PC-3 (cell line): ENCODE measurements around the gene CCDC158. TPM values are rescaled to one million over a fixed set of nuclear protein-coding genes. Genes with fewer than 3 reads are reported as not detected.
"Not testable (repeated sequence)": the region's sequence is repeated elsewhere in the genome, so short reads cannot be mapped to it uniquely, and the experiment has no call there.

ENCODE experiments used
- ATAC-seq: fragments of 200-7000 bp; cut with Tn5 transposase; 2 replicates; pipeline ENCODE4 v1.9.1; 2020; ENCODE audit warnings: mild to moderate bottlenecking, moderate library complexity
- BruUV-seq: library from RNA; stranded (reverse); fragments of 400-500 nt; replicated peaks from 2 replicates; lab custom pipeline; 2021; lab: Mats Ljungman, UMichigan
- CTCF ChIA-PET: fragments of 300-600 bp; sonication (Branson Sonifier 250); formaldehyde crosslinking; loops from one replicate; lab custom pipeline; 2022; ENCODE audit warnings: antibody characterized with exemption; lab: Charles Lee
- POLR2A ChIA-PET: fragments of 300-600 bp; sonication (Branson Sonifier 250); formaldehyde crosslinking; loops from one replicate; lab custom pipeline; 2022; ENCODE audit warnings: antibody characterized with exemption; ENCODE audit not compliant: unreplicated experiment; lab: Charles Lee
- DNase-seq: peaks from one replicate; pipeline ENCODE4 v3.0.0-alpha.2; 2015
- H2AFZ ChIP-seq: fragments of 300-600 bp; sonication (generic); 2 replicates; pipeline ENCODE4 v1.6.0; 2016; ENCODE audit warnings: antibody characterized with exemption, low read length
- H3F3A ChIP-seq: fragments of 300-600 bp; sonication (generic); one replicate; pipeline ENCODE4 v1.6.0; 2017; ENCODE audit warnings: antibody characterized with exemption, low read length, control low read depth, mild to moderate bottlenecking; ENCODE audit not compliant: unreplicated experiment
- H3K27ac ChIP-seq: fragments of 300-600 bp; sonication (generic); 2 replicates; pipeline ENCODE4 v1.5.1; 2016; ENCODE audit warnings: mild to moderate bottlenecking, low read length
- H3K27me3 ChIP-seq: fragments of 300-600 bp; sonication (generic); 2 replicates; pipeline ENCODE4 v1.6.1; 2016; ENCODE audit warnings: low read length, mixed read lengths
- H3K36me3 ChIP-seq: fragments of 300-600 bp; sonication (generic); 2 replicates; pipeline ENCODE4 v1.6.1; 2016; ENCODE audit warnings: low read depth, mixed run types, low read length, mixed read lengths
- H3K4me1 ChIP-seq: fragments of 300-600 bp; sonication (generic); 2 replicates; pipeline ENCODE4 v1.5.1; 2016; ENCODE audit warnings: low read length; ENCODE audit not compliant: insufficient read depth
- H3K4me2 ChIP-seq: fragments of 300-600 bp; sonication (generic); 2 replicates; pipeline ENCODE4 v1.6.0; 2016; ENCODE audit warnings: low read length
- H3K4me3 ChIP-seq: fragments of 300-600 bp; sonication (generic); 2 replicates; pipeline ENCODE4 v1.5.1; 2016; ENCODE audit warnings: mild to moderate bottlenecking, low read length, mixed read lengths
- H3K79me2 ChIP-seq: fragments of 300-600 bp; sonication (generic); 2 replicates; pipeline ENCODE4 v1.6.1; 2017; ENCODE audit warnings: low read length, mixed read lengths
- H3K9ac ChIP-seq: fragments of 300-600 bp; sonication (generic); 2 replicates; pipeline ENCODE4 v1.6.0; 2016; ENCODE audit warnings: mild to moderate bottlenecking, low read length
- H3K9me2 ChIP-seq: fragments of 300-600 bp; sonication (generic); replicated peaks from 2 replicates; pipeline ENCODE4 v1.6.1; 2016; ENCODE audit warnings: mixed run types, low read length, mixed read lengths
- H3K9me3 ChIP-seq: fragments of 300-600 bp; sonication (generic); 2 replicates; pipeline ENCODE4 v1.6.1; 2016; ENCODE audit warnings: low read length, mixed read lengths
- H4K20me1 ChIP-seq: fragments of 300-600 bp; sonication (generic); 2 replicates; pipeline ENCODE4 v1.6.1; 2016; ENCODE audit warnings: low read length, mixed read lengths
- EZH2 ChIP-seq: fragments of 300-600 bp; sonication (generic); IDR thresholded peaks from one replicate; pipeline ENCODE4 v1.6.1; 2017; ENCODE audit warnings: antibody characterized with exemption, mild to moderate bottlenecking, low read length; ENCODE audit not compliant: unreplicated experiment
- EZH2phosphoT487 ChIP-seq: fragments of 300-600 bp; sonication (generic); IDR thresholded peaks from 2 replicates; pipeline ENCODE4 v1.6.1; 2018; ENCODE audit warnings: mild to moderate bottlenecking, antibody characterized with exemption, low read length, borderline replicate concordance
- intact Hi-C: fragments of 100-400 bp; cut with micrococcal nuclease; formaldehyde crosslinking; loops from 2 replicates; pipeline ENCODE4 v1.9.0; 2023
- total RNA-seq: library from RNA; depleted of rRNA; stranded (reverse); fragments of >200 nt; gene quantifications from 2 replicates; pipeline ENCODE4 v1.2.3, GENCODE V29; 2014
- TF ChIP-seq, protein P1 (sequence below): fragments of 300-600 bp; sonication (generic); conservative IDR thresholded peaks from 2 replicates; pipeline ENCODE4 v1.5.1; 2017; ENCODE audit warnings: antibody characterized with exemption, low read depth, mild to moderate bottlenecking, low read length

CCDC158 gene
- total RNA-seq, 1 experiment from 2014 or later = not detected

DNA sequence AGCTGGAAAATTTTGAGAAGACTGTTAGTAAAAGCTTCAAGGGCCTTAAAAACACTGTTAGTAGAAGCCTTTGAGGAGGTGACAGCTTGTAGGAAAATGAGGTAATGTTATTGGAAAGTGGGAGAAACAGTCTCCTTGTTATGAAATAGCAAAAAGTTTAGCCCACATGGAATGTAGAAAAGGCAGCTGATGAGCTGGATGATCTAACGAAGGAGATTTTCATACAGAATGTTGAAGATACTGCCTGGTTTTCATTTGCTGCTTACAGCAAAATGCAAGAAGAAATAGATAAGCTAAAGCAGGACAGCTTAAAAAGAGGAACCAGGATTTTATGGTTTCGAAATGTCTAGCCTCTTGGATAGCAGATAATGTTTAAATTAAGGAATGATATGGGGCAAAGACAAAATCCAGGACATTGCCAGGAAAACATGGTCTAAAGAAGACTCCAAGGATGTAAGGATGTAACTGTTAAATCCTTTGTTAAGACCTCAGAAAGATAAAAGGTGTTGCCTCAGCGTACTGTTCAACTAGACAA lies 124.6 kb downstream of the CCDC158 start:
- DNase-seq = no peak
- no peaks in the 10 kb centered on the region for H3K9me2 ChIP-seq
- no peaks in the 10 kb centered on the region for H3K9me3 ChIP-seq
- H3K27me3 ChIP-seq = no peaks in the 10 kb centered on the region
- peaks cover 14% of the 10 kb centered on the region for H3K4me1 ChIP-seq
- H3K27ac ChIP-seq = no peak overlapping the region
- no peaks in the 10 kb centered on the region for H3F3A ChIP-seq
- no peaks in the 10 kb centered on the region for H4K20me1 ChIP-seq
- no TSS peak for BruUV-seq
- CTCF ChIA-PET = no interaction called here
- peaks cover 5% of the 10 kb centered on the region; the same call in 1 of the 2 replicates for H3K36me3 ChIP-seq
- no peak for ATAC-seq
- H3K4me2 ChIP-seq = no peak overlapping the region
- no peak overlapping the region for H3K9ac ChIP-seq
- TF ChIP-seq, protein P1, sequence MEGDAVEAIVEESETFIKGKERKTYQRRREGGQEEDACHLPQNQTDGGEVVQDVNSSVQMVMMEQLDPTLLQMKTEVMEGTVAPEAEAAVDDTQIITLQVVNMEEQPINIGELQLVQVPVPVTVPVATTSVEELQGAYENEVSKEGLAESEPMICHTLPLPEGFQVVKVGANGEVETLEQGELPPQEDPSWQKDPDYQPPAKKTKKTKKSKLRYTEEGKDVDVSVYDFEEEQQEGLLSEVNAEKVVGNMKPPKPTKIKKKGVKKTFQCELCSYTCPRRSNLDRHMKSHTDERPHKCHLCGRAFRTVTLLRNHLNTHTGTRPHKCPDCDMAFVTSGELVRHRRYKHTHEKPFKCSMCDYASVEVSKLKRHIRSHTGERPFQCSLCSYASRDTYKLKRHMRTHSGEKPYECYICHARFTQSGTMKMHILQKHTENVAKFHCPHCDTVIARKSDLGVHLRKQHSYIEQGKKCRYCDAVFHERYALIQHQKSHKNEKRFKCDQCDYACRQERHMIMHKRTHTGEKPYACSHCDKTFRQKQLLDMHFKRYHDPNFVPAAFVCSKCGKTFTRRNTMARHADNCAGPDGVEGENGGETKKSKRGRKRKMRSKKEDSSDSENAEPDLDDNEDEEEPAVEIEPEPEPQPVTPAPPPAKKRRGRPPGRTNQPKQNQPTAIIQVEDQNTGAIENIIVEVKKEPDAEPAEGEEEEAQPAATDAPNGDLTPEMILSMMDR = no peak
- TF ChIP-seq EZH2 = no peak
- no peak for TF ChIP-seq EZH2phosphoT487
- no peak overlapping the region for H2AFZ ChIP-seq
- no peak overlapping the region for H3K4me3 ChIP-seq
- no peaks in the 10 kb centered on the region for H3K79me2 ChIP-seq
- POLR2A ChIA-PET = no interaction called here
- intact Hi-C loops = no loop called here

DNA sequence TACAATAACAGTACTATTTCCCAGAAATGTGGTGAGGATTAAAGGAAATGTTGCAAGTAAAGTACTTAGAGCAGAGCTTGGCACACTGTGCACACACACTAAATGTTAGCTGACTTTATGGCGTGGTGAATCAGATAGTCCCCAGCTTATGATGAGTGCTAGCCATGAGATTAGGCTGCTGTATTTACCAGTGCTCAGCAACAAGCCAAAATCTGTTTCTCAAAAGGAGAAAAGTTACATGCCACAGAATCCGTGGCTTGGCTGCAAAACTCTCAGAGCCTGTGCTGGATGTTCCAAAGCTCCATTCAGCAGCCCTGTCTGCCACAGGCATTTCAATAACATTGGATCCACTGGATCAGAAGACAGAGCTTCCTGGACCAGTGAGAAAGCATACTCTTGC lies 127.2 kb downstream of the CCDC158 start:
- Histone ChIP-seq H3K9me2 (no peaks in the 10 kb centered on the region), H3K79me2 (no peaks in the 10 kb centered on the region), H3K4me1 (no peaks in the 10 kb centered on the region), H3F3A (no peaks in the 10 kb centered on the region), H3K9me3 (no peaks in the 10 kb centered on the region), H4K20me1 (no peaks in the 10 kb centered on the region), H3K36me3 (peaks cover 5% of the 10 kb centered on the region; the same call in 1 of the 2 replicates), H3K9ac (no peak overlapping the region), H2AFZ (no peak overlapping the region), H3K4me3 (no peak overlapping the region), H3K27ac (no peak overlapping the region), H3K27me3 (no peaks in the 10 kb centered on the region), H3K4me2 (no peak overlapping the region)
- POLR2A ChIA-PET = no interaction called here
- CTCF ChIA-PET = no interaction called here
- DNase-seq (no peak), ATAC-seq (no peak)
- no TSS peak for BruUV-seq
- TF ChIP-seq, protein P1 = no peak
- no peak for TF ChIP-seq EZH2phosphoT487
- no peak for TF ChIP-seq EZH2
- intact Hi-C loops = no loop called here

DNA sequence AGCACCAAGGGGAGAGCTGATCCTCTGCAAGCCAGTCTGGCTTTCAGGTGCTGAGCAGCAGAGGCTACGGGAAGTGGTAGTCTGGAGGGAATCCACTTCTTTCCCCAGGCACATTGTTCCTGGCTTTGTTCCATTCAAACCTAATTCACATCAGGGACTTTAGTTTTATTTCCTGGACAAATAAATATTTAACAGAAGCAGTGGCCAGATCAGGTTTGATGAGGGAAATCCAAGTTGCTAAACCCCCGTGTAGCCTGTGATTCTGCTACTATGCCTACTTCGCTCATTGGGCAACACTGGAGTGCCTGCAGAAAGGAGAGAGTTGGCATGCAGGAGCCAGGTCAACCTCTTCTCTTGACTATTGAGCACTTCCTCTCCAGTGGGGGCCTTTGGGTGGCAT lies 128.2 kb downstream of the CCDC158 start:
- POLR2A ChIA-PET = no interaction called here
- no peaks in the 10 kb centered on the region for H3F3A ChIP-seq
- ATAC-seq (no peak), DNase-seq (no peak)
- no peaks in the 10 kb centered on the region for H3K4me1 ChIP-seq
- CTCF ChIA-PET = no interaction called here
- TF ChIP-seq EZH2phosphoT487 (no peak), EZH2 (no peak)
- TF ChIP-seq, protein P1 = no peak
- no peak overlapping the region for H2AFZ ChIP-seq
- no peak overlapping the region for H3K4me3 ChIP-seq
- BruUV-seq = no TSS peak
- H3K79me2 ChIP-seq = no peaks in the 10 kb centered on the region
- no peaks in the 10 kb centered on the region for H3K9me3 ChIP-seq
- no peak overlapping the region for H3K27ac ChIP-seq
- H3K27me3 ChIP-seq = no peaks in the 10 kb centered on the region
- intact Hi-C loops = no loop called here
- H3K9ac ChIP-seq = no peak overlapping the region
- H3K4me2 ChIP-seq = no peak overlapping the region
- no peaks in the 10 kb centered on the region for H3K36me3 ChIP-seq
- no peaks in the 10 kb centered on the region for H4K20me1 ChIP-seq
- H3K9me2 ChIP-seq = no peaks in the 10 kb centered on the region

DNA sequence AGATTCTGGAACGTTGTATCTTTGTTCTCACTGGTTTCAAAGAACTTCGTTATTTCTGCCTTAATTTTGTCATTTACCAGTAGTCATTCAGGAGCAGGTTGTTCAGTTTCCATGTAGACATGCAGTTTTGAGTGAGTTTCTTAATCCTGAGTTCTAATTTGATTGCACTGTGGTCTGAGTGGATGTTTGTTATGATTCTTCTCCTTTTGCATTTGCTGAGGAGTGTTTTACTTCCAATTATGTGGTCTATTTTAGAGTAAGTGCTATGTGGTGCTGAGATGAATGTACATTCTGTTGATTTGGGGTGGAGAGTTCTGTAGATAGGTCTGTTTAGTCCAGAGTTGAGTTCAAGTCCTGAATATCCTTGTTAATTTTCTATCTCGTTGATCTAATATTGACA lies 133.1 kb downstream of the CCDC158 start:
- H3K9me2 ChIP-seq, H4K20me1 ChIP-seq, H3K36me3 ChIP-seq, H3K9ac ChIP-seq, intact Hi-C loops, H3K4me2 ChIP-seq, H3K27ac ChIP-seq, CTCF ChIA-PET, DNase-seq, H3K9me3 ChIP-seq, H3F3A ChIP-seq, H3K79me2 ChIP-seq, H3K4me3 ChIP-seq, ATAC-seq, POLR2A ChIA-PET, H2AFZ ChIP-seq, BruUV-seq, H3K27me3 ChIP-seq: not testable (repeated sequence)
- H3K4me1 ChIP-seq = peaks cover 13% of the 10 kb centered on the region
